GM12891 (cell line): ENCODE data around the gene TRIAP1.

Source experiments
- DNase-seq: peaks from one replicate; pipeline ENCODE4 v3.0.0; 2011; ENCODE audit warnings: low spot score; ENCODE audit not compliant: insufficient read length
- FAIRE-seq: peaks from 2 replicates; lab custom pipeline; 2011; peaks lifted over from hg19 to GRCh38; lab: Jason Lieb, UNC
- PAX5 ChIP-seq: IDR thresholded peaks from 2 replicates; pipeline ENCODE4 v1.6.1; 2011; ENCODE audit warnings: low read length, moderate library complexity, mild to moderate bottlenecking; ENCODE audit not compliant: insufficient read depth, severe bottlenecking
- POLR2A ChIP-seq: IDR thresholded peaks from 2 replicates; pipeline ENCODE4 v1.6.1; 2011; ENCODE audit warnings: low read depth, low read length, control low read depth
- POLR2AphosphoS5 ChIP-seq: IDR thresholded peaks from 2 replicates; pipeline ENCODE4 v1.6.1; 2011; ENCODE audit warnings: low read depth, low read length, control low read depth
- POU2F2 ChIP-seq: IDR thresholded peaks from 2 replicates; pipeline ENCODE4 v1.6.1; 2011; ENCODE audit warnings: low read depth, mild to moderate bottlenecking, control low read depth, low read length, moderate library complexity
- SPI1 ChIP-seq: IDR thresholded peaks from 2 replicates; pipeline ENCODE4 v1.6.1; 2011; ENCODE audit warnings: low read depth, low read length, control low read depth
- TAF1 ChIP-seq: IDR thresholded peaks from 2 replicates; pipeline ENCODE4 v1.6.1; 2011; ENCODE audit warnings: low read depth, low read length, control low read depth

The TRIAP1 gene

GRCh38 chr12:120413901-120414695, 32.1 kb downstream of the TRIAP1 start:
- FAIRE-seq (no peak), DNase-seq (no peak)
- no peak for TF ChIP-seq POLR2A
- TF ChIP-seq POU2F2, result no peak
- TF ChIP-seq PAX5, result no peak
- no peak for TF ChIP-seq SPI1
- TF ChIP-seq TAF1, result no peak
- TF ChIP-seq POLR2AphosphoS5, result no peak

- no peak for TF ChIP-seq TAF1
- no peak for TF ChIP-seq POLR2A
- TF ChIP-seq POLR2AphosphoS5, result no peak
- TF ChIP-seq SPI1, result no peak
- TF ChIP-seq POU2F2, result no peak
- TF ChIP-seq PAX5, result no peak
- DNase-seq, result no peak
- no peak for FAIRE-seq
Observed at GRCh38 chr12:120412421-120412820, 33.8 kb downstream of the TRIAP1 start.

GRCh38 chr12:120408771-120409170, 37.4 kb downstream of the TRIAP1 start:
- DNase-seq, result no peak
- TF ChIP-seq PAX5, result no peak
- TF ChIP-seq POU2F2, result no peak
- no peak for TF ChIP-seq POLR2A
- no peak for TF ChIP-seq SPI1
- TF ChIP-seq TAF1, result no peak
- no peak for TF ChIP-seq POLR2AphosphoS5
- FAIRE-seq, result no peak

GRCh38 chr12:120406553-120406952, 39.6 kb downstream of the TRIAP1 start:
- TF ChIP-seq SPI1 (no peak), POLR2AphosphoS5 (no peak), POU2F2 (no peak), POLR2A (no peak), PAX5 (no peak), TAF1 (no peak)
- FAIRE-seq (no peak), DNase-seq (no peak)

GRCh38 chr12:120406069-120406468, 40.1 kb downstream of the TRIAP1 start:
- FAIRE-seq, result no peak

GRCh38 chr12:120404271-120404670, 41.9 kb downstream of the TRIAP1 start:
- TF ChIP-seq SPI1 (no peak), PAX5 (no peak), POLR2AphosphoS5 (no peak), POLR2A (no peak), POU2F2 (no peak), TAF1 (no peak)
- FAIRE-seq, result no peak
- no peak for DNase-seq

More at GRCh38 chr12:120406069-120406468, 40.1 kb downstream of the TRIAP1 start:
- DNase-seq, result no peak
- TF ChIP-seq TAF1 (no peak), POLR2AphosphoS5 (no peak), PAX5 (no peak), POU2F2 (no peak), POLR2A (no peak), SPI1 (no peak)

GRCh38 chr12:120403869-120404268, 42.3 kb downstream of the TRIAP1 start:
- TF ChIP-seq PAX5, result no peak
- TF ChIP-seq SPI1, result no peak
- TF ChIP-seq POLR2AphosphoS5, result no peak
- no peak for TF ChIP-seq POLR2A
- TF ChIP-seq POU2F2, result no peak
- no peak for TF ChIP-seq TAF1
- no peak for DNase-seq
- FAIRE-seq, result no peak

GRCh38 chr12:120402217-120402616, 44.0 kb downstream of the TRIAP1 start:
- DNase-seq (no peak), FAIRE-seq (no peak)
- TF ChIP-seq POLR2AphosphoS5 (no peak), SPI1 (no peak), PAX5 (no peak), POU2F2 (no peak), TAF1 (no peak), POLR2A (no peak)

GRCh38 chr12:120399531-120399930, 46.7 kb downstream of the TRIAP1 start:
- DNase-seq (no peak), FAIRE-seq (peak; percentile 66)
- no peak for TF ChIP-seq TAF1
- TF ChIP-seq POLR2A, result no peak
- TF ChIP-seq PAX5, result no peak
- TF ChIP-seq SPI1, result no peak; the same call in 1 of the 2 replicates
- no peak for TF ChIP-seq POLR2AphosphoS5
- no peak for TF ChIP-seq POU2F2
